Immature natural killer cell (primary cell): ENCODE results near the gene ATF4. TPM values are rescaled to one million over a fixed set of nuclear protein-coding genes. Genes with fewer than 3 reads are reported as not detected.

Experiments
- DNase-seq, 3 donors: peaks; one replicate each; pipeline ENCODE4 v3.0.0; 2022; ENCODE audit warnings: mixed read lengths in 1 of 3
- H3K27ac Mint-ChIP-seq, 6 donors: one replicate each; pipeline ENCODE4 v1.8.0; 2020; ENCODE audit warnings: mixed read lengths in 6 of 6, mild to moderate bottlenecking in 5 of 6, inconsistent platforms in 4 of 6, moderate library complexity in 3 of 6
- H3K27me3 Mint-ChIP-seq, 3 donors: one replicate each; pipeline ENCODE4 v1.8.0; 2020 to 2021; ENCODE audit warnings: low read depth in 3 of 3, mild to moderate bottlenecking in 3 of 3, mixed read lengths in 3 of 3, moderate library complexity in 3 of 3, inconsistent platforms in 1 of 3
- H3K36me3 Mint-ChIP-seq, 3 donors: one replicate each; pipeline ENCODE4 v1.8.0; 2020; ENCODE audit warnings: mixed read lengths in 3 of 3, inconsistent platforms in 2 of 3, mild to moderate bottlenecking in 2 of 3
- H3K4me1 Mint-ChIP-seq, 2 donors: one replicate each; pipeline ENCODE4 v1.8.0; 2020; ENCODE audit warnings: inconsistent platforms in 2 of 2, mild to moderate bottlenecking in 2 of 2, mixed read lengths in 2 of 2, moderate library complexity in 1 of 2
- H3K4me3 Mint-ChIP-seq, 5 donors: one replicate each; pipeline ENCODE4 v1.8.0; 2020; ENCODE audit warnings: mild to moderate bottlenecking in 5 of 5, mixed read lengths in 5 of 5, inconsistent platforms in 3 of 5, moderate library complexity in 3 of 5
- H3K9me3 Mint-ChIP-seq, 6 donors: one replicate each; pipeline ENCODE4 v1.8.0; 2020; ENCODE audit warnings: mild to moderate bottlenecking in 6 of 6, mixed read lengths in 6 of 6, inconsistent platforms in 4 of 6, moderate library complexity in 3 of 6
- polyA plus RNA-seq, 3 donors: library from polyadenylated mRNA; unstranded; fragments of 300-500 nt; fragmentation: Illumina TruSeq; gene quantifications; one replicate each; pipeline ENCODE4 v1.2.3, GENCODE V29; 2021

The ATF4 gene
- polyA plus RNA-seq, 3 donors from 2014 or later: 48.9 to 113 (median 69.4) TPM

GRCh38 chr22:39481054-39481453, 39.3 kb upstream of the ATF4 start:
- H3K4me1 Mint-ChIP-seq: no peaks in the 10 kb centered on the region
- DNase-seq: no peak
- no peaks in the 10 kb centered on the region for H3K36me3 Mint-ChIP-seq
- H3K9me3 Mint-ChIP-seq: no peaks in the 10 kb centered on the region
- H3K27me3 Mint-ChIP-seq: peaks cover 0 to 4% (median 2%) of the 10 kb centered on the region in 3 donors
- no peak overlapping the region for H3K27ac Mint-ChIP-seq
- no peak overlapping the region for H3K4me3 Mint-ChIP-seq

- H3K4me1 Mint-ChIP-seq: no peaks in the 10 kb centered on the region
- no peak overlapping the region for H3K4me3 Mint-ChIP-seq
- H3K27me3 Mint-ChIP-seq: peaks cover 0 to 4% (median 2%) of the 10 kb centered on the region in 3 donors
- H3K27ac Mint-ChIP-seq: no peak overlapping the region
- no peak for DNase-seq
- H3K9me3 Mint-ChIP-seq: no peaks in the 10 kb centered on the region
- H3K36me3 Mint-ChIP-seq: no peaks in the 10 kb centered on the region
These were observed 38.8 kb upstream of the ATF4 start for GRCh38 chr22:39481595-39481994.

- H3K9me3 Mint-ChIP-seq: no peaks in the 10 kb centered on the region
- H3K27ac Mint-ChIP-seq: no peak overlapping the region
- H3K27me3 Mint-ChIP-seq: peaks cover 0 to 4% (median 2%) of the 10 kb centered on the region in 3 donors
- H3K4me1 Mint-ChIP-seq: no peaks in the 10 kb centered on the region
- H3K4me3 Mint-ChIP-seq: no peak overlapping the region
- DNase-seq: no peak
- no peaks in the 10 kb centered on the region for H3K36me3 Mint-ChIP-seq
These were observed 37.6 kb upstream of the ATF4 start for GRCh38 chr22:39482768-39483167.

GRCh38 chr22:39486951-39487825, 33.2 kb upstream of the ATF4 start:
- no peaks in the 10 kb centered on the region for H3K9me3 Mint-ChIP-seq
- no peak overlapping the region for H3K27ac Mint-ChIP-seq
- H3K36me3 Mint-ChIP-seq: no peaks in the 10 kb centered on the region
- peaks cover 0 to 4% (median 3%) of the 10 kb centered on the region in 3 donors for H3K27me3 Mint-ChIP-seq
- DNase-seq: no peak
- no peak overlapping the region for H3K4me3 Mint-ChIP-seq
- peaks cover 2 to 6% of the 10 kb centered on the region in 2 donors for H3K4me1 Mint-ChIP-seq

- Mint-ChIP-seq H3K4me1 (peaks cover 2 to 6% of the 10 kb centered on the region in 2 donors), H3K9me3 (no peaks in the 10 kb centered on the region), H3K27ac (no peak overlapping the region)
These were observed 32.4 kb upstream of the ATF4 start for GRCh38 chr22:39487826-39488520.

GRCh38 chr22:39488563-39489083, 31.7 kb upstream of the ATF4 start:
- no peaks in the 10 kb centered on the region for H3K36me3 Mint-ChIP-seq
- H3K4me3 Mint-ChIP-seq: no peak overlapping the region
- H3K27me3 Mint-ChIP-seq: peaks cover 4 to 8% (median 4%) of the 10 kb centered on the region in 3 donors
- H3K9me3 Mint-ChIP-seq: no peaks in the 10 kb centered on the region
- no peak for DNase-seq
- peaks cover 2 to 6% of the 10 kb centered on the region in 2 donors for H3K4me1 Mint-ChIP-seq
- H3K27ac Mint-ChIP-seq: no peak overlapping the region

More at GRCh38 chr22:39487826-39488520, 32.4 kb upstream of the ATF4 start:
- no peak for DNase-seq
- H3K27me3 Mint-ChIP-seq: peaks cover under 1 to 4% (median 4%) of the 10 kb centered on the region in 3 donors
- no peak overlapping the region for H3K4me3 Mint-ChIP-seq
- no peaks in the 10 kb centered on the region for H3K36me3 Mint-ChIP-seq

- Mint-ChIP-seq H3K9me3 (no peaks in the 10 kb centered on the region), H3K4me3 (no peak overlapping the region), H3K4me1 (peaks cover 2 to 6% of the 10 kb centered on the region in 2 donors), H3K27ac (no peak overlapping the region), H3K36me3 (no peaks in the 10 kb centered on the region), H3K27me3 (peaks cover 4 to 8% (median 4%) of the 10 kb centered on the region in 3 donors)
- no peak for DNase-seq
These were observed 31.0 kb upstream of the ATF4 start for GRCh38 chr22:39489094-39490068.

- no peak overlapping the region for H3K4me3 Mint-ChIP-seq
- peaks cover 2 to 6% (median 4%) of the 10 kb centered on the region in 3 donors for H3K27me3 Mint-ChIP-seq
- peak; percentile 45 to 62 (median 50) for DNase-seq
- peaks cover 2 to 6% of the 10 kb centered on the region in 2 donors for H3K4me1 Mint-ChIP-seq
- H3K27ac Mint-ChIP-seq: peak overlapping the region in 2 of 6 donors; percentile 25 to 62
- H3K9me3 Mint-ChIP-seq: no peaks in the 10 kb centered on the region
- H3K36me3 Mint-ChIP-seq: no peaks in the 10 kb centered on the region
These were observed 30.1 kb upstream of the ATF4 start for GRCh38 chr22:39490135-39490798.

- Mint-ChIP-seq H3K27ac (peak overlapping the region in 1 of 6 donors; percentile 17), H3K27me3 (peaks cover 2 to 8% (median 4%) of the 10 kb centered on the region in 3 donors), H3K9me3 (no peaks in the 10 kb centered on the region), H3K4me3 (no peak overlapping the region), H3K36me3 (no peaks in the 10 kb centered on the region), H3K4me1 (peaks cover 2 to 6% of the 10 kb centered on the region in 2 donors)
- DNase-seq: no peak
These were observed 29.2 kb upstream of the ATF4 start for GRCh38 chr22:39490966-39491680.

- H3K9me3 Mint-ChIP-seq: no peaks in the 10 kb centered on the region
- H3K27ac Mint-ChIP-seq: no peak overlapping the region
These were observed 28.7 kb upstream of the ATF4 start for GRCh38 chr22:39491696-39492095.

GRCh38 chr22:39492186-39492585, 28.2 kb upstream of the ATF4 start:
- Mint-ChIP-seq H3K4me3 (no peak overlapping the region), H3K9me3 (no peaks in the 10 kb centered on the region), H3K27me3 (peaks cover 2 to 8% (median 4%) of the 10 kb centered on the region in 3 donors), H3K36me3 (no peaks in the 10 kb centered on the region), H3K4me1 (peaks cover 2 to 6% of the 10 kb centered on the region in 2 donors), H3K27ac (no peak overlapping the region)
- no peak for DNase-seq

More at GRCh38 chr22:39491696-39492095, 28.7 kb upstream of the ATF4 start:
- Mint-ChIP-seq H3K4me1 (peaks cover 2 to 6% of the 10 kb centered on the region in 2 donors), H3K36me3 (no peaks in the 10 kb centered on the region), H3K4me3 (no peak overlapping the region), H3K27me3 (peaks cover 2 to 8% (median 4%) of the 10 kb centered on the region in 3 donors)
- no peak for DNase-seq

- H3K27me3 Mint-ChIP-seq: peaks cover 2 to 8% (median 4%) of the 10 kb centered on the region in 3 donors
- H3K36me3 Mint-ChIP-seq: no peaks in the 10 kb centered on the region
- no peak overlapping the region for H3K4me3 Mint-ChIP-seq
- DNase-seq: no peak
- H3K4me1 Mint-ChIP-seq: peaks cover 2 to 6% of the 10 kb centered on the region in 2 donors
- no peaks in the 10 kb centered on the region for H3K9me3 Mint-ChIP-seq
- no peak overlapping the region for H3K27ac Mint-ChIP-seq
These were observed 26.6 kb upstream of the ATF4 start for GRCh38 chr22:39493759-39494158.
